Stimulated activated CD4-positive, alpha-beta T cell treated with anti-CD3 and anti-CD28 coated beads, Interleukin-12 subunit alpha, Interleukin-12 subunit beta, amount 100 ng/mL, for 48 hours (primary cell): ENCODE measurements around the gene QSER1.
"Not testable (repeated sequence)": the region's sequence is repeated elsewhere in the genome, so short reads cannot be mapped to it uniquely, and the experiment has no call there.

Experiments
- DNase-seq, 3 donors: peaks; one replicate each; pipeline ENCODE4 v3.0.0-alpha.2; 2020; ENCODE audit warnings: low read depth in 2 of 3, low spot score in 1 of 3

The QSER1 gene

GRCh38 chr11:33000181-33000580, 107.6 kb downstream of the QSER1 start:
- DNase-seq: no peak

GRCh38 chr11:33001281-33001680, 108.7 kb downstream of the QSER1 start:
- no peak for DNase-seq

DNA sequence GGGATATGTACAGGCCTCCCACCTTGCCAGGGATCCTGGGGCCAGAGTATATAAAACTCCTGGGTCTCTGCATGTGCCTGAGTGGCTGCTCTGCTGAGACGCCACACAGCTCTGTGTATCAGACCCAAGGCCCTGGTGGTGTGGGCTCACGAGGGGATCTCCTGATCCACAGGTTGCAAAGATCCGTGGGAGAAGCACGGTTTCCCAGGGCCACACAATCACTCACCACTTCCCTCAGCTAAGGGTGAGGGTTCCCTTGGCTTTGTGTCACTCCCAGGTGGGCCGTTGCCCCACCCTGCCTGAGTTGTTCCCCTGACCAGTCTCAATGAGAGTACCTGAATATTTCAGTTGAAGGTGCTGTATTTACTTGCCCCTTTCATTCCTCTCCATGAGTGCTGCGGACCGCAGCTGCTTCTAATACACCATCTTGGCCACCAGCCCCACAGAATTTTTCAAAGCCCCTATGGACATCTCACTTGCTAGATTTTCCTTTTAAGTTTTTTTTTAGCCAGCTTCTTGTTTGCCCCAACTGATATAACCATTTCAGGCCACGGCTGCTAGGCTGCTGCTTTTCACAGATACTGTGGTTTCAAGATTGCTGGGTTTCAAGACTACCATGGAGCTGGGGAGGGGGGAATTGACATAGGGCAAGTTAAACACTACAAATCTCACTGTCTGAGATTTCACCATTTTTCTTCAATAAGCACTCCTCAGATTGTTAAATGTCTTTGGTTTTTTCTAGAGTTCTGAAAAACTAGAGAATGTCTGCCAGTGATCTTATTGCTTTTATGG, 109.3 kb downstream of the QSER1 start:
- no peak for DNase-seq

DNA sequence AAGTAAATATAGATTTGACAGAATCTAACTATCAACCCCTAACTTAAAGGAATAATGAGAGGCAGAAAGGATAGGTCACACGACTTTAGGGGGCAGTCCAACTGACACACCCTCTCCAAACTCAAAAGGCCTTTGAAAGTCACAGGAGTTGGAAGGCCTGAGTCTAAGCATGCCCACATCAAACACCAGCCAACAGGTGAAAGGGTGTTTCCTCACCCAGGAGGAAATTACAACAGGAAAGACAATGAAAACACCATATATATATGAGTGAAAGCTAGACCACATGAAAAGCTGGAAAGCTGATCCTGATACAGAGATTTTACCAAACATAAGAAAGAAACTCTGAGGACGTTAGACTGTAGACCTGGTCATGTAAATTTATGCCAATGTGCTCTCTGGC, 112.6 kb downstream of the QSER1 start:
- DNase-seq: no peak

GRCh38 chr11:33006010-33006409, 113.4 kb downstream of the QSER1 start:
- DNase-seq: no peak

DNA sequence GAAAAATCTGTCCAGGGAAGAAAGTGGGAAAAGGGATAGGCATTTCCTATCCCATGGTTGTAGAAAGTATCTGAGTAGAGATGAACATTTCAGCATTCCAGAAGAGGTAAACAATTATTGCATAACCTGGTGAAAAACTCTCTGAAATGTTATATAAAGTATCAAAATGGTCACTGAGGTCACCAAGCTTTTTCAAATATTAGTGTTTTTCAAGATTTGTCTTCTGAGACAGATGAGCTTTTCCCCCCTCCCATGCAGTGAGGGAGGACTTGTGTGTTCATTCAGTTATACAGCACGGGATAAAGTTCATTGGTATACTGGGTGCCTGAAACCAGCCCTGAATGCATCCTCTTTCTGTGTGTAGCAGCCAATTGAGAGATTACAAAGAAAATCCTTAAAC, 121.1 kb downstream of the QSER1 start:
- DNase-seq: no peak

DNA sequence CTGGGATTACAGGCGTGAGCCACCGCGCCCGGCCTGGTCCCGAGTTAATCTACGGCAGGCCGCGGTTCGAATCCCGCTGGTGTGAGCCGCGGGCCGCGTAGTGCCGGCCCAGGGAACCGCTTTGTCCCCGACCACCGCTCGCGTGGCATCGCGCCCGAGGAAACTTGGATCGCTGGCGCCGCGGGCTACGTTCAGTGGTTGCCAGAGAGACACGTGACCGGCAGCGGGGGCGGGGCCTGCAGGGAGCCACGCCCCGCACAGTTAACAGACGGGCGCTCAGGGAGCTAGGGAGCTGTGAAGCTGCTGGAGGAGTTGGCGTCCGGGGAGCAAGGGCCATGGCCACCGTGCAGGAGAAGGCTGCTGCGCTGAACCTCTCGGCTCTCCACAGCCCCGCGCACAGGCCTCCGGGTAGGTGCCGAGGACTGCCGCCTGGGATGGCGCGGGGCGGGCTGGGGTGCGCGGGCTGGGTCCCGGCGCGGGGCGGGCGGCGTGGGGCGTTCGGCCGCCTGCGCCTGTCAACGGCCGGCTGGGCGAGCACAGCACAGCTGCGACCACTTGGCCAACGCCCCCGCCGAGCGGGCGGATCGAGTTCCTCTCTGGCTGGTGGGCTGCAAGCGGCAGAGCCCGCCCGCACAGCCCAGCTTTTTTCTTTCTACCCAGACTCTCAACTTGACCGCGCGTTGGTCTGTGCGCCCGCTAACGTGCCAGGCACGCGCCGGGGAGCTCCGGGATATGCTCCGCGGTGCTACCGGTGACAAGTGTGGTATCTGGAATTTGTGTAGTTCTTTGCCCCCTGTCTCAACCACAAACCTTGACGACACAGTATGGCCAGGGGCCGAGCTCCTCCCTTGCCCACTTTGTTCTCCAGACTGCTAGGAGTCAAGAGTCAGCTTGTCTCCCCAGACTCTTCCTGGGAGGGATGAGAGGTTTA, 123.3 kb downstream of the QSER1 start, which contains the start of gene DEPDC7:
TSS of gene DEPDC7 (plus strand) at position 258 of the 931 bp plus-strand sequence. CDS start at position 336, 78 bp downstream.
- peak; percentile 59 to 65 (median 61) for DNase-seq

GRCh38 chr11:33016654-33017053, 124.0 kb downstream of the QSER1 start:
- no peak for DNase-seq

GRCh38 chr11:33017478-33017877, 124.9 kb downstream of the QSER1 start:
- DNase-seq: no peak

DNA sequence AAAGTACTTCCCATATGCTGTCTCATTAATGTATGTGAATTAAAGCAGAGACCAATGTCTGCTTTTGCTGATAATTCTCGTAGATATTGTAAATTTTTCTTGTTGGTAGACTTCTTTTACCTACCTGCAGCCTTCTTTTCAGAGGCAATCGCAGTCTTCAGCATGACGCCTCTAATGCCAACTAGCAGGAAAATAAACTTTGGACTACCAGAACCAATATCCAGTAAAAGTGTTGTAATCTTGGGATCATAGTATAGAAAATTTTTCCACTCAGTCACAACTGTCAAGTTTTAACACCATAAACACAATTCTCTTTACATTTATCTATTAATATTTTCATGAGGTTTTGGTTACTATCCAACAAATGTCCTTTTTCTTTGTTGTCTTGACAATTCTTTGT, 125.4 kb downstream of the QSER1 start:
- no peak for DNase-seq

DNA sequence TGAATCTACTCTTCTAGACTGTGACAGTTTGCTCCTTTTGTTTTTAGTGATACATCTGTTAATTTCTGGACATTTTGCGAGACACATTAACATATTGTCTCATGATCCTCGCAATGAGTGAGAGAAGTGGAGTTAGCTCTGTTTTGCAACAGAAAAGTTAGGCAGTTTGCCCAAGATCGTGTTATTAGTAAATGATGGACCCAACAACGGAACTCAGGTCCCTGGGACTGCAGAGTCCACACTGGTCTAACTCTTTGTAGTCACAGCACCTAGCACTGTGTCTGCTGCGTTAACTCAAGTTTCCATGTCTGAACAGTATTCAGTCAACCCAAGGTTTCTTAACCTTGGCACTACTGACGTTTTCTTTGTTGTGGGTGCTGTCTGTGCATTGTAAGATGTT, 126.2 kb downstream of the QSER1 start:
- no peak for DNase-seq

GRCh38 chr11:33021501-33021900, 128.9 kb downstream of the QSER1 start:
- no peak for DNase-seq

DNA sequence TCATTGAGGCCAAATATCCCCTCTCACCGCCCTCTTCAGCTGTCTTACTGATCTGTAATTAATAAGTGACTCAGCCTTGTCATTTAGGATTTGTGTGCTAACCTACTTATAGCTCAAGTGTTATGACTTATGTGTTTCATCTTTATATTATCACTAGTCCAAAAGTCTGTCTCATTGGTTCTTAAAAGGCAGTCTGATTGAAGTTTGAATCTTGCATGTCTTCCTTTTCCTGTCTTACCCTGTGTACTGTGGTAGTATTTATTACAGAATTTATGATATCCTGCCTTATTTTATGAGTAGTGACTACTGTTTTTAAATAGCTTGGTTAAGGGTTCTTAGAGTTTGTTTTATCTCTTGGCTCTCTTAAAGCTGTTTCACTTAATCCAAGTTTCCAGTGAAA, 129.3 kb downstream of the QSER1 start:
- DNase-seq: no peak

GRCh38 chr11:33025339-33025722, 132.7 kb downstream of the QSER1 start:
- DNase-seq: no peak

DNA sequence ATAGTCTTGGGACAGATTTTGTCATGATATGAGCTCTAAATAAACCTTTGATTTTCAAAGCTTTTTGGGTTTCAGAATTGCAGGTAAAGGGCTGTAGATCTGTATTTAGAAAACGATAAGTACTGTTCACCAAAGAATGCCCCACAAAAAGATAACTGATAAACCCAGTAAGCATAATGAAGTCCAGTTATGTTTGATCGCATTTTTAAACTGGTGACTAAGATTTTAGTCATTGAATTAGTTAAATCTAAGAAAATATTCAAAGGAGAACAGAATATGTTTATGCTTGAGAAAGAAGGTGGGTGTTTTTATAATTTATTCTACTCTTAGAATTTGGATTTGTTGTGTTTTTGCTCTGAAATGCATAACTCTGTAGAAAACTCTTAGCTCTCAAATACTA, 134.6 kb downstream of the QSER1 start:
- no peak for DNase-seq

- no peak for DNase-seq
These were observed 135.4 kb downstream of the QSER1 start for GRCh38 chr11:33027846-33028536.

DNA sequence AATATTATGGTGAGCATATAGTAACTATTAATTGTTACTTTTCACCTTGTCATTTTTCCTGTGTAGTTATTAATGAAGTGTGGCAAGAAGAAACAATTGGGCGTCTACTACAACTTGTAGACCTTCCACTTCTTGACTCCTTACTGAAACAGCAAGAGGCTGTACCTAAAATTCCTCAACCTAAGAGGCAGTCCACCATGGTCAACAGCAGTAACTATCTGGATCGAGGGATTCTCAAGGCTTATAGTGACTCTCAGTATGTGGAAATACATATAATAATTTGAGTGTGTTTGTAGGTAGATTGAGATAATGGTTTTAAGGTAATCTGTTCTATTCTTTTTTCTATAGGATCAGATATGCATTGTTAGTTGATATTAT, 135.9 kb downstream of the QSER1 start:
- DNase-seq: no peak

- DNase-seq: not testable (repeated sequence)
These were observed 136.6 kb downstream of the QSER1 start for GRCh38 chr11:33029218-33029617.
